ENCODE data around the gene C1orf115. TPM values are rescaled to one million over a fixed set of nuclear protein-coding genes. Genes with fewer than 3 reads are reported as not detected.
A peak's percentile ranks its signal among the peaks of the same experiment; 100 is the strongest.

C1orf115 gene
- total RNA-seq: 10 to 100 TPM in 1 of 9 donors, 1 to 10 TPM in 8; 1.1 to 12.7 (median 6.8) TPM
- 1 to 10 TPM; 4.5 to 7.7 (median 7.3) TPM for polyA plus RNA-seq
- long read RNA-seq, donor 1, partial matches to known transcripts: 5 of 7 reads
- long read RNA-seq, donor 1, other reads (novel, unspliced or antisense): 0 of 7 reads
- long read RNA-seq, donor 2, partial matches to known transcripts: 0 of 2 reads
- long read RNA-seq, donor 2, other reads (novel, unspliced or antisense): 0 of 2 reads
- long read RNA-seq, donor 3, partial matches to known transcripts: 0 of 2 reads
- long read RNA-seq, donor 3, other reads (novel, unspliced or antisense): 0 of 2 reads
- long read RNA-seq, donor 4, partial matches to known transcripts: 0 of 1 reads
- long read RNA-seq, donor 4, other reads (novel, unspliced or antisense): 1 of 1 reads
- long read RNA-seq, donor 5, transcript C1orf115-201 (2 exons, 3,413 nt): major isoform, 27 of 27 reads
- long read RNA-seq, donor 5, partial matches to known transcripts: 0 of 27 reads
- long read RNA-seq, donor 5, other reads (novel, unspliced or antisense): 0 of 27 reads
- long read RNA-seq, donor 6, partial matches to known transcripts: 0 of 1 reads
- long read RNA-seq, donor 6, other reads (novel, unspliced or antisense): 1 of 1 reads
- long read RNA-seq, donor 7: 0 reads
- long read RNA-seq, donor 8, transcript C1orf115-201 (2 exons, 3,413 nt): major isoform, 5 of 5 reads
- long read RNA-seq, donor 8, partial matches to known transcripts: 0 of 5 reads
- long read RNA-seq, donor 8, other reads (novel, unspliced or antisense): 0 of 5 reads
- long read RNA-seq, donor 9, transcript C1orf115-201 (2 exons, 3,413 nt): major isoform, 5 of 5 reads
- long read RNA-seq, donor 9, partial matches to known transcripts: 0 of 5 reads
- long read RNA-seq, donor 9, other reads (novel, unspliced or antisense): 0 of 5 reads
- long read RNA-seq, donor 10, partial matches to known transcripts: 0 of 4 reads
- long read RNA-seq, donor 10, other reads (novel, unspliced or antisense): 0 of 4 reads

GRCh38 chr1:220690140-220691052 is at the start of gene C1orf115:
Gene C1orf115 (plus strand): TSS chr1:220690363. CDS start chr1:220690403, 40 bp downstream.
- Histone ChIP-seq H3K4me3 (peak within 1 kb of the TSS in 2 of 4 donors; percentile 42 to 69), H3K36me3 (replicated peaks in 1 of 2) (no peaks in the 10 kb centered on the region), H3K4me1 (replicated peaks in 1 of 2) (peaks cover 0 to 16% of the 10 kb centered on the region in 2 donors), H3K27ac (peak within 1 kb of the TSS in 1 of 5 donors; percentile 10), H3K27me3 (no peaks in the 10 kb centered on the region), H3K9me3 (replicated peaks in 1 of 3) (no peaks in the 10 kb centered on the region)
- peak; percentile 54 to 83 (median 75) for DNase-seq
- 3 to 12% (median 7%) methylated on average over 32 to 96 of the region's 96 CpGs for WGBS, 4 donors
- intact Hi-C loops (cut with DNase I): loop anchor here (5.0 to 10.0 kb wide), 2 partner anchors 42 to 84 kb away; no protein-coding TSS in a partner anchor
- TF ChIP-seq, protein P1, sequence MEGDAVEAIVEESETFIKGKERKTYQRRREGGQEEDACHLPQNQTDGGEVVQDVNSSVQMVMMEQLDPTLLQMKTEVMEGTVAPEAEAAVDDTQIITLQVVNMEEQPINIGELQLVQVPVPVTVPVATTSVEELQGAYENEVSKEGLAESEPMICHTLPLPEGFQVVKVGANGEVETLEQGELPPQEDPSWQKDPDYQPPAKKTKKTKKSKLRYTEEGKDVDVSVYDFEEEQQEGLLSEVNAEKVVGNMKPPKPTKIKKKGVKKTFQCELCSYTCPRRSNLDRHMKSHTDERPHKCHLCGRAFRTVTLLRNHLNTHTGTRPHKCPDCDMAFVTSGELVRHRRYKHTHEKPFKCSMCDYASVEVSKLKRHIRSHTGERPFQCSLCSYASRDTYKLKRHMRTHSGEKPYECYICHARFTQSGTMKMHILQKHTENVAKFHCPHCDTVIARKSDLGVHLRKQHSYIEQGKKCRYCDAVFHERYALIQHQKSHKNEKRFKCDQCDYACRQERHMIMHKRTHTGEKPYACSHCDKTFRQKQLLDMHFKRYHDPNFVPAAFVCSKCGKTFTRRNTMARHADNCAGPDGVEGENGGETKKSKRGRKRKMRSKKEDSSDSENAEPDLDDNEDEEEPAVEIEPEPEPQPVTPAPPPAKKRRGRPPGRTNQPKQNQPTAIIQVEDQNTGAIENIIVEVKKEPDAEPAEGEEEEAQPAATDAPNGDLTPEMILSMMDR (IDR thresholded peaks at IDR 0.05): peak; percentile 71 to 97 (median 80)
- TF ChIP-seq POLR2A (IDR thresholded peaks at IDR 0.05): peak in 1 of 2 donors; percentile 17

- TF ChIP-seq, protein P1 (IDR thresholded peaks at IDR 0.05): no peak
- TF ChIP-seq POLR2A (IDR thresholded peaks at IDR 0.05): no peak
- Histone ChIP-seq H3K4me1 (replicated peaks in 1 of 2) (no peaks in the 10 kb centered on the region), H3K4me3 (no peak overlapping the region), H3K27me3 (no peaks in the 10 kb centered on the region), H3K9me3 (replicated peaks in 1 of 3) (no peaks in the 10 kb centered on the region), H3K27ac (no peak overlapping the region), H3K36me3 (replicated peaks in 1 of 2) (no peaks in the 10 kb centered on the region)
- 87 to 100% (median 91%) methylated on average over 3 to 4 of the region's 4 CpGs for WGBS, 4 donors
- DNase-seq: no peak
- intact Hi-C loops (cut with DNase I): no loop called here
These were observed 47.9 kb upstream of the C1orf115 start for GRCh38 chr1:220642285-220642684.

DNA sequence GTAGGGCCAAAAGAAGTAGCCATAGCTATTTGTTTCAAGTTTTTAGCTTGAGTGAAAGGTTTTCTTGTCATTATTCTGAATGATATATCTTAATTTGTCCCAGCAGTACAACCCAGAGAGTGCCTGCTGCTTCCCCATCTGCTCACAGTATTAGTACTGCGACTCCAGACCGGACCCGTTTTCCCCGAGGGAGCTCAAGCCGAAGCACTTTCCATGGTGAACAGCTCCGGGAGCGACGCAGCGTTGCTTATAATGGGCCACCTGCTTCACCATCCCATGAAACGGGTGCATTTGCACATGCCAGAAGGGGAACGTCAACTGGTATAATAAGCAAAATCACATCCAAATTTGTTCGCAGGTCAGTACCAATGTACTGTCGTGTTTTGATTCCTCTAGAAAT is 37.2 kb upstream of the C1orf115 start:
- TF ChIP-seq POLR2A (IDR thresholded peaks at IDR 0.05): no peak
- TF ChIP-seq, protein P1 (IDR thresholded peaks at IDR 0.05): no peak
- H3K27ac ChIP-seq: no peak overlapping the region
- no peaks in the 10 kb centered on the region for H3K4me1 ChIP-seq (replicated peaks in 1 of 2)
- H3K9me3 ChIP-seq (replicated peaks in 1 of 3): no peaks in the 10 kb centered on the region
- H3K4me3 ChIP-seq: no peak overlapping the region
- H3K27me3 ChIP-seq: no peaks in the 10 kb centered on the region
- WGBS, 4 donors: 92 to 96% (median 95%) methylated on average over 13 of the region's 13 CpGs
- no peak for DNase-seq
- no peaks in the 10 kb centered on the region for H3K36me3 ChIP-seq (replicated peaks in 1 of 2)
- intact Hi-C loops (cut with DNase I): no loop called here
